Neural cell (in vitro differentiated cells): Measurements from ENCODE around the gene ING1.

ENCODE experiments used
- CTCF ChIP-seq: fragments of 450-650 bp; IDR thresholded peaks from 2 replicates; pipeline ENCODE4 v1.5.1; 2014; ENCODE audit warnings: antibody characterized with exemption, mild to moderate bottlenecking, moderate library complexity; ENCODE audit not compliant: poor library complexity, severe bottlenecking
- RAD21 ChIP-seq: fragments of 450-650 bp; conservative IDR thresholded peaks from 2 replicates; pipeline ENCODE4 v1.6.1; 2014; ENCODE audit warnings: antibody characterized with exemption, mild to moderate bottlenecking, moderate library complexity
- REST ChIP-seq: IDR thresholded peaks from 2 replicates; pipeline ENCODE4 v1.6.1; 2012; ENCODE audit warnings: borderline replicate concordance

DNA sequence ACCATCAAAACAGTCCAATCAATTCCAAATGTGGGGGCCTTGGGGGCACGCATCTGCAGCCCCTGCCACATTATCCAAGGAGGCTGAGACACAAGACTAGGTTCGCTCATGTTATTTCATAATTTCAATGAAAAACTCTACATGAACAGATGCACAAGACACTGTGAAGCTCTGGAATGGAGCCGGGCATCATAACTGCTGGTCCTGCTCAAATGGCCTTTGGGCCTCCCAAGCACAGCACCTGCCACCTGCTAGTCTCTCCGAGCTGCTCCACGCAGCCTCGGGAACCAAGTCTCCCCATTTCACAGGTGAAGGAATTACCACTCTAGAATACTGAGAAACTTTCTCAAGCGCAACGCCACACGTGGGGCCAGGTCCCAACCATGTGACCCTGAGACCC, 24.5 kb upstream of the ING1 start:
- TF ChIP-seq REST (no peak), CTCF (no peak), RAD21 (no peak)
